ENCODE data around the gene CHST5. TPM values are rescaled to one million over a fixed set of nuclear protein-coding genes. Genes with fewer than 3 reads are reported as not detected.

Gene CHST5
- total and polyA plus RNA-seq, 2 of the 8 experiments (the other 6 are each of a cell fraction or from before 2014, with no cell fraction given), result 0.13 to 0.23 TPM

GRCh38 chr16:75501359-75501758 lies 34.5 kb downstream of the CHST5 start:
- Histone ChIP-seq H3K23ac (ENCODE audit: insufficient read length) (no peak overlapping the region), H4K5ac (ENCODE audit: insufficient read length, low read depth, low read length) (no peak overlapping the region), H3K79me2 (ENCODE audit: control insufficient read depth in 1 of 2, insufficient read depth in 2 of 2, low read length in 2 of 2) (no peaks in the 10 kb centered on the region), H2AFZ (ENCODE audit: low read length) (no peak overlapping the region), H2AK5ac (ENCODE audit: low read depth, low read length) (no peak overlapping the region), H3K9ac (replicated peaks in 1 of 4; ENCODE audit: extremely low read depth in 1 of 4, low read depth in 3 of 4, low read length in 3 of 4) (no peak overlapping the region), H2BK120ac (replicated peaks; ENCODE audit: low read depth, low read length) (no peak overlapping the region), H2BK12ac (ENCODE audit: low read depth, low read length) (no peak overlapping the region), H4K8ac (ENCODE audit: extremely low read depth, insufficient read depth, low read length) (no peak overlapping the region), H3K18ac (ENCODE audit: extremely low read depth, low read length) (no peak overlapping the region), H3K27ac (ENCODE audit: low read depth, low read length) (no peak overlapping the region), H3K4me3 (ENCODE audit: extremely low read depth in 1 of 4, insufficient read depth in 2 of 4, low read depth in 3 of 4, low read length in 4 of 4) (no peak overlapping the region), H3K14ac (ENCODE audit: insufficient read length) (no peak overlapping the region), H2BK5ac (ENCODE audit: low read depth, low read length) (no peak overlapping the region), H3K36me3 (ENCODE audit: control insufficient read depth in 2 of 4, insufficient read depth in 4 of 4, low read length in 3 of 4) (no peaks in the 10 kb centered on the region), H3K4me2 (ENCODE audit: insufficient read depth in 1 of 2, low read depth in 2 of 2, low read length in 2 of 2) (no peak overlapping the region), H3K56ac (replicated peaks; ENCODE audit: insufficient read length, low read depth, low read length) (no peak overlapping the region), H3K4me1 (replicated peaks in 1 of 4; ENCODE audit: control insufficient read depth in 3 of 4, insufficient read depth in 4 of 4, low read length in 3 of 4) (no peaks in the 10 kb centered on the region), H4K20me1 (replicated peaks in 1 of 2; ENCODE audit: control insufficient read depth in 1 of 2, insufficient read depth in 2 of 2, low read length in 2 of 2) (no peaks in the 10 kb centered on the region), H2BK15ac (ENCODE audit: low read length) (no peak overlapping the region), H3K4ac (replicated peaks; ENCODE audit: insufficient read length, low read depth, low read length) (no peak overlapping the region), H3K27me3 (replicated peaks in 1 of 4; ENCODE audit: control insufficient read depth in 3 of 4, extremely low read depth in 1 of 4, insufficient read depth in 3 of 4, low read length in 3 of 4) (no peaks in the 10 kb centered on the region), H3K23me2 (ENCODE audit: low read depth, low read length) (no peaks in the 10 kb centered on the region), H3K9me3 (ENCODE audit: insufficient read depth in 2 of 2, low read depth in 1 of 2, low read length in 1 of 2) (no peaks in the 10 kb centered on the region), H3K79me1 (ENCODE audit: low read depth, low read length) (no peaks in the 10 kb centered on the region), H4K91ac (replicated peaks; ENCODE audit: insufficient read length, low read length) (no peak overlapping the region), H2BK20ac (ENCODE audit: low read length) (no peak overlapping the region)
- WGBS, 2 experiments (ENCODE audit: extremely low coverage in 1 of 2, insufficient coverage in 1 of 2, insufficient read length in 1 of 2, insufficient replicate concordance in 2 of 2, low coverage in 1 of 2, low lambda C conversion rate in 2 of 2, missing lambda C conversion rate in 1 of 2), result 95% methylated on average over 5 of the region's 5 CpGs; no CpG with 5 or more reads in 1 of the 2 experiments
- ChIA-PET POLR2A (ENCODE audit: partially characterized antibody) (no interaction called here), CTCF (ENCODE audit: partially characterized antibody) (interaction anchor here (1.6 kb wide), 1 partner anchor 15 kb away, joined by 3 read pairs; no protein-coding TSS in a partner anchor)
- FAIRE-seq, result no peak
- DNase-seq (ENCODE audit: low read depth in 1 of 2, low spot score in 2 of 2), result no peak
- no peak for TF ChIP-seq SP2 (IDR thresholded peaks at IDR 0.05; ENCODE audit: low read length)
- no peak for TF ChIP-seq CTCF (IDR thresholded peaks at IDR 0.05; ENCODE audit: control extremely low read depth in 1 of 3, insufficient read depth in 1 of 3, low read depth in 1 of 3, low read length in 3 of 3)
- no peak for TF ChIP-seq CREB1 (IDR thresholded peaks at IDR 0.05)
- no peak for TF ChIP-seq USF2 (IDR thresholded peaks at IDR 0.05; ENCODE audit: low read length)

Measured in H1 (cell line).